Loucy (cell line): ENCODE measurements around the gene ZIC4.

Experiments used
- CTCF ChIP-seq: fragments of 200-600 bp; sonication (generic); conservative IDR thresholded peaks from 2 replicates; pipeline ENCODE4 v1.5.1; 2014; ENCODE audit warnings: mild to moderate bottlenecking, antibody characterized with exemption, low read length
- EZH2phosphoT487 ChIP-seq: fragments of 200-600 bp; IDR thresholded peaks from 2 replicates; pipeline ENCODE4 v1.6.1; 2018; ENCODE audit warnings: antibody characterized with exemption, mild to moderate bottlenecking, moderate library complexity, borderline replicate concordance

- TF ChIP-seq CTCF (no peak), EZH2phosphoT487 (no peak)
These were observed 25.9 kb downstream of the ZIC4 start for GRCh38 chr3:147380387-147380951.
